Aorta (tissue), 5 donors: Measurements from ENCODE around the gene DNM2. TPM values are rescaled to one million over a fixed set of nuclear protein-coding genes. Genes with fewer than 3 reads are reported as not detected.
"Not testable (repeated sequence)": the region's sequence is repeated elsewhere in the genome, so short reads cannot be mapped to it uniquely, and the experiment has no call there.

Experiments
- ATAC-seq: fragments of 200-7000 bp; cut with Tn5 transposase; one replicate; pipeline ENCODE4 v1.9.1; 2022; ENCODE audit warnings: moderate library complexity; ENCODE audit not compliant: low FRiP score
- DNase-seq, 2 donors: peaks; one replicate each; pipeline ENCODE4 v3.0.0-alpha.2; 2020
- H3K27ac ChIP-seq, 2 donors: one replicate each; pipeline ENCODE4 v1.5.1; 2013; ENCODE audit warnings: low read length in 2 of 2, mild to moderate bottlenecking in 2 of 2, moderate library complexity in 2 of 2, control low read depth in 1 of 2, inconsistent platforms in 1 of 2, low read depth in 1 of 2
- H3K27me3 ChIP-seq, 2 donors: one replicate each; pipeline ENCODE4 v1.6.1; 2013; ENCODE audit warnings: control low read depth in 1 of 2, low read length in 1 of 2, mild to moderate bottlenecking in 1 of 2, moderate library complexity in 1 of 2; ENCODE audit not compliant: insufficient read depth in 2 of 2, control insufficient read depth in 1 of 2
- H3K36me3 ChIP-seq, 2 donors: one replicate each; pipeline ENCODE4 v1.6.1; 2013; ENCODE audit warnings: control low read depth in 1 of 2, low read length in 1 of 2, mild to moderate bottlenecking in 1 of 2; ENCODE audit not compliant: insufficient read depth in 2 of 2, control insufficient read depth in 1 of 2
- H3K4me1 ChIP-seq, 2 donors: one replicate each; pipeline ENCODE4 v1.6.1; 2013; ENCODE audit warnings: low read length in 2 of 2, control low read depth in 1 of 2, mild to moderate bottlenecking in 1 of 2, moderate library complexity in 1 of 2; ENCODE audit not compliant: insufficient read depth in 2 of 2, control insufficient read depth in 1 of 2
- H3K4me3 ChIP-seq, 2 donors: one replicate each; pipeline ENCODE4 v1.5.1; 2013; ENCODE audit warnings: low read length in 2 of 2, control low read depth in 1 of 2, mild to moderate bottlenecking in 1 of 2
- H3K9me3 ChIP-seq: one replicate; pipeline ENCODE4 v1.6.1; 2013; ENCODE audit warnings: mild to moderate bottlenecking, low read length; ENCODE audit not compliant: control insufficient read depth
- WGBS, 2 donors: extraction: QIAGEN DNeasy Blood & Tissue Kit; methylation state at CpG; one replicate each; pipeline ENCODE4 v1.1.7; 2013; 5-methylcytosine and 5-hydroxymethylcytosine counted together
- intact Hi-C, 2 donors: fragments of 100-400 bp; cut with DNase I; formaldehyde crosslinking; loops; one replicate each; pipeline versions ENCODE4 v1.14.2 to v1.15.0; 2022
- polyA plus RNA-seq, 2 donors: library from polyadenylated mRNA; stranded (reverse); fragments of 200-250 nt; gene quantifications; one replicate each; pipeline ENCODE4 v1.2.3, GENCODE V29; 2013
- total RNA-seq, 2 donors: library from RNA; stranded (reverse); fragmentation: NEBNext Ultra II Directional; extraction: Animal tissue kit (Norgen Biotek cat#: 25700); gene quantifications; one replicate each; pipeline ENCODE4 v1.2.1, GENCODE V29; 2021
- donor health status: healthy with polysubstance abuse.
- donor health status: Bipolar disorder and iron deficiency.
- donor health status: DM: no; HTN: no; CAD: no.
- donor health status: DM: no; HTN: no; CAD: no.
- donor health status: DM: yes; HTN: yes; CAD: no.

The DNM2 gene
- total and polyA plus RNA-seq, 4 donors = 51.7 to 160 (median 104) TPM

DNA sequence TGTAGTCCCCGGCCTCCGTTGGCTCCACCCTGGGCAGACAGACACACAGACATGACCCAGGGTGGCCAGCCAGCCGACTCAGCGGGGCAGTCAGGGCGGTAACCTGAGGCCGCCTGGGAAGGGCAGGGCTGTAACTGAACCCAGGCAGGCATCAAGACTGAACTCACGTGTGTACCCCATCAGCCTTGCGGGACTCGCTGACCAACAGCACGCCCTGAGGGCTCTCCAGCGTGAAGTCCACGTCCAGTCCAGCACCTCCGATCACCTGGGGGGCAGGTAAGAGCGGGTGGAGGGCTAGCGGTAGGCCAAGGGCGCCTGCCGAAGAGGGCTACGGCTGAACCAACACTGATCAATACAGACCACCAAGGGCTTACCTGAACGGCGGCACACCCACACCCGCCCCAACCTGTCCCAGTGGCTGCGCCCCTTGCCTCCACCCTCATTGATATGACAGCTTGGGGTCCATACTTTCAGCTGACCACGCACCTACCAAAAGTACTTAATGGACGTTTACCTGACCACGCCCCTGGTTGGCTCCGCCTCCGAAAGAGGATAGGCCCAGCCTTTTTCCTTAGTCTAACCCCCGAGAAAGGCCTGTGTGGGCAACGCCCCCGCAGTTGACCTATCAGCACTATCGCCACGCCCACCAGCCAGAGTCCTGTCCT lies 117.3 kb downstream of the DNM2 start:
- Histone ChIP-seq H3K27me3 (no peaks in the 10 kb centered on the region), H3K27ac (peak overlapping the region in 1 of 2 donors; percentile 30)
- DNase-seq = no peak

GRCh38 chr19:10835754-10836478 lies 118.0 kb downstream of the DNM2 start, which contains the start of gene TMED1:
TMED1 (minus strand) TSS chr19:10836212; CDS start chr19:10836191, 21 bp downstream.
- DNase-seq (peak; percentile 100), ATAC-seq (peak; percentile 95)
- peak within 1 kb of the TSS; percentile 45 to 66 for H3K27ac ChIP-seq
- no peaks in the 10 kb centered on the region for H3K27me3 ChIP-seq
- intact Hi-C loops = loop anchor here in 1 of 2 donors (2.0 kb wide), 1 partner anchor 35 kb away; the partner anchor contains the start of gene CARM1
- H3K9me3 ChIP-seq = no peaks in the 10 kb centered on the region
- WGBS, 2 donors = 1% methylated on average over 50 of the region's 50 CpGs
- no peaks in the 10 kb centered on the region for H3K4me1 ChIP-seq
- H3K36me3 ChIP-seq = no peaks in the 10 kb centered on the region
- peak within 1 kb of the TSS; percentile 35 to 43 for H3K4me3 ChIP-seq

More for the DNA sequence above, 117.3 kb downstream of the DNM2 start:
- ATAC-seq = peak; percentile 1
- intact Hi-C loops = no loop called here
- Histone ChIP-seq H3K4me1 (no peaks in the 10 kb centered on the region), H3K9me3 (no peaks in the 10 kb centered on the region), H3K4me3 (no peak overlapping the region), H3K36me3 (no peaks in the 10 kb centered on the region)
- 47 to 48% methylated on average over 31 to 32 of the region's 32 CpGs for WGBS, 2 donors

DNA sequence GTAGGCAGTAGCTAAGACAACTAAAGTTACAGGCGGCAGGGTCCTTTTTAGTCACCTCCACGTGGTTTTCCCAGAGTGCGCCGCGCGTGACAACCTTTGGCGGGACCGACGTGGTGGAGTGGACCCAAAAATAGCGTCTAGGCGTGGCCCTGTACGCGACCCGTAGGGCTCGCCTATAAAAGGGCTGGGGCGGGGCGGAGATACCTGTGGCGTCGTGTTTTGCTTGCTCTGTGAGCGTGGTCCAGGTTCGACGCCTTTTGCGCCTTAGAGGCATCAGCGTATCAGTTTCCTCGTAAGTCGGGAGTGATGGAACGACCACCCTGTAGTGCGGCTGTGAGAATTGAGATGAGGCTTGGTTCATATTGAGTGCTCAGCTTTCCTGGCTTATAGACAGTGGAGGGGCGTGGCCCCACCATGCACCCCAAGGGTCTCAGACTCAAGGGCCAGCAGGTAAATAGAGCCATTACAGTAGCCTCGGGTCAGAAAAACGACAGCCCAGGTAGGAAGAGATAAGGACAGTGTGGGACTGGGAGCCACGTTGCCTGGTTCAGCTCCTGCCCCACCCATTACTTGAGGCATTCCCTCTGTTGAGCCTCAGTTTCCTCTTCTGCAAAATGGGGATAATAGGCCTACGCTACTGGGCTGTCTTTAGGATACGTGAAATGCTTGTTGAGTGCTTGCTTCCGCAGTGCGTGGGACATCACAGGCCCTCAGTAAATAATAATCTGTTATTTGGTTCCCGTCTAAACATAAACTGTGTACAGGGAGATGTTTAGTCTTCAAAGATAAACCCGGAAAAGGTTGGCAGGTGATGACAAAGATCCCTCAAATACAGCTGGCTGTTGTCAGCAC lies 118.8 kb downstream of the DNM2 start:
- H3K36me3 ChIP-seq = no peaks in the 10 kb centered on the region
- H3K27me3 ChIP-seq = no peaks in the 10 kb centered on the region
- peak; percentile 92 to 94 for DNase-seq
- H3K9me3 ChIP-seq = no peaks in the 10 kb centered on the region
- 34 to 35% methylated on average over 38 of the region's 38 CpGs for WGBS, 2 donors
- H3K4me1 ChIP-seq = no peaks in the 10 kb centered on the region
- no peak overlapping the region for H3K4me3 ChIP-seq
- peak; percentile 76 for ATAC-seq
- H3K27ac ChIP-seq = peak overlapping the region in 1 of 2 donors; percentile 18
- intact Hi-C loops = loop anchor here in 1 of 2 donors (2.0 kb wide), 1 partner anchor 34 kb away; the partner anchor contains the start of gene CARM1

DNA sequence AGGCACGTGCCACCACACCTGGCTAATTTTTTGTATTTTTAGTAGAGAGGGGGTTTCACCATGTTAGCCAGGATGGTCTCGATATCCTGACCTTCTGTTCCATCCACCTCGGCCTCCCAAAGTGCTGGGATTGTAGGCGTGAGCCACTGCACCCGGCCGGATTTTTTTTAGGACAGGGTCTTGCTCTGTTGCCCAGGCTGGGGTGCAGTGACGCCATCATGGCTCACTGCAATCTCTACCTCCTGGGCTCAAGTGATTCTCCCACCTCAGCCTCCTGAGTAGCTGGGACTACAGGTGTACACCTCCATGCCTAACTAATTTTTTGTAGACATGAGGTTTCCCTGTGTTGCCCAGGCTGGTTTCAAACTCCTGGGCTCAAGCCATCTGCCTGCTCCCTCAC lies 119.8 kb downstream of the DNM2 start:
- WGBS, 2 donors = 90 to 93% methylated on average over 7 of the region's 7 CpGs
- not testable (repeated sequence) for H3K9me3 ChIP-seq, H3K36me3 ChIP-seq, H3K27ac ChIP-seq, H3K4me3 ChIP-seq, DNase-seq, ATAC-seq, H3K27me3 ChIP-seq, H3K4me1 ChIP-seq
- intact Hi-C loops = loop anchor here in 1 of 2 donors (2.0 kb wide), 1 partner anchor 33 kb away; the partner anchor contains the start of gene CARM1

GRCh38 chr19:10838377-10838776 lies 120.5 kb downstream of the DNM2 start:
- no peak overlapping the region for H3K27ac ChIP-seq
- no peaks in the 10 kb centered on the region for H3K36me3 ChIP-seq
- H3K4me3 ChIP-seq = no peak overlapping the region
- intact Hi-C loops = no loop called here
- no peaks in the 10 kb centered on the region for H3K27me3 ChIP-seq
- DNase-seq (no peak), ATAC-seq (no peak)
- WGBS, 2 donors = 79 to 81% methylated on average over 11 of the region's 11 CpGs
- no peaks in the 10 kb centered on the region for H3K9me3 ChIP-seq
- H3K4me1 ChIP-seq = no peaks in the 10 kb centered on the region

GRCh38 chr19:10839114-10840050 lies 121.5 kb downstream of the DNM2 start:
- intact Hi-C loops = no loop called here
- no peak overlapping the region for H3K4me3 ChIP-seq
- no peaks in the 10 kb centered on the region for H3K36me3 ChIP-seq
- no peaks in the 10 kb centered on the region for H3K4me1 ChIP-seq
- DNase-seq (no peak), ATAC-seq (no peak)
- H3K27ac ChIP-seq = no peak overlapping the region
- H3K27me3 ChIP-seq = no peaks in the 10 kb centered on the region
- no peaks in the 10 kb centered on the region for H3K9me3 ChIP-seq
- 77 to 78% methylated on average over 10 of the region's 10 CpGs for WGBS, 2 donors

GRCh38 chr19:10842788-10843187 lies 124.9 kb downstream of the DNM2 start:
- Histone ChIP-seq H3K27ac (no peak overlapping the region), H3K4me1 (no peaks in the 10 kb centered on the region), H3K4me3 (no peak overlapping the region), H3K9me3 (no peaks in the 10 kb centered on the region), H3K36me3 (no peaks in the 10 kb centered on the region), H3K27me3 (no peaks in the 10 kb centered on the region)
- no peak for ATAC-seq
- 82 to 88% methylated on average over 7 of the region's 7 CpGs for WGBS, 2 donors
- intact Hi-C loops = no loop called here
- DNase-seq = no peak
